IPS-15b (cell line): ENCODE measurements around the gene CALML6.
A peak's percentile ranks its signal among the peaks of the same experiment; 100 is the strongest.

Experiments
- H3K27me3 ChIP-seq: one replicate; pipeline ENCODE4 v1.6.1; 2013; ENCODE audit warnings: low read length; ENCODE audit not compliant: control insufficient read depth, insufficient read depth
- H3K36me3 ChIP-seq: one replicate; pipeline ENCODE4 v1.6.1; 2013; ENCODE audit warnings: low read length; ENCODE audit not compliant: control insufficient read depth, insufficient read depth
- H3K4me1 ChIP-seq: one replicate; pipeline ENCODE4 v1.6.1; 2013; ENCODE audit warnings: mild to moderate bottlenecking, low read length; ENCODE audit not compliant: control insufficient read depth, insufficient read depth
- H3K4me3 ChIP-seq: one replicate; pipeline ENCODE4 v1.5.1; 2013; ENCODE audit warnings: low read depth, low read length
- H3K9ac ChIP-seq: one replicate; pipeline ENCODE4 v1.6.1; 2013; ENCODE audit warnings: low read depth, mild to moderate bottlenecking, low read length
- H3K9me3 ChIP-seq: one replicate; pipeline ENCODE4 v1.6.1; 2013; ENCODE audit warnings: mild to moderate bottlenecking, low read length; ENCODE audit not compliant: control insufficient read depth, insufficient read depth

Gene CALML6

GRCh38 chr1:1946540-1946939 is 31.5 kb downstream of the CALML6 start:
- Histone ChIP-seq H3K9ac (no peak overlapping the region), H3K4me3 (no peak overlapping the region), H3K4me1 (no peaks in the 10 kb centered on the region), H3K27me3 (no peaks in the 10 kb centered on the region), H3K9me3 (no peaks in the 10 kb centered on the region), H3K36me3 (no peaks in the 10 kb centered on the region)

- Histone ChIP-seq H3K9me3 (no peaks in the 10 kb centered on the region), H3K27me3 (no peaks in the 10 kb centered on the region), H3K4me1 (no peaks in the 10 kb centered on the region), H3K9ac (no peak overlapping the region), H3K36me3 (no peaks in the 10 kb centered on the region), H3K4me3 (no peak overlapping the region)
Measured at GRCh38 chr1:1947493-1947892, 32.4 kb downstream of the CALML6 start.

- Histone ChIP-seq H3K9ac (no peak overlapping the region), H3K4me3 (no peak overlapping the region), H3K36me3 (no peaks in the 10 kb centered on the region), H3K4me1 (no peaks in the 10 kb centered on the region), H3K9me3 (no peaks in the 10 kb centered on the region), H3K27me3 (no peaks in the 10 kb centered on the region)
Measured at GRCh38 chr1:1948783-1949182, 33.7 kb downstream of the CALML6 start.

- no peak overlapping the region for H3K4me3 ChIP-seq
- H3K36me3 ChIP-seq: no peaks in the 10 kb centered on the region
- no peaks in the 10 kb centered on the region for H3K9me3 ChIP-seq
- no peaks in the 10 kb centered on the region for H3K4me1 ChIP-seq
- H3K27me3 ChIP-seq: no peaks in the 10 kb centered on the region
- H3K9ac ChIP-seq: no peak overlapping the region
Measured at GRCh38 chr1:1950940-1951339, 35.9 kb downstream of the CALML6 start.

- no peaks in the 10 kb centered on the region for H3K27me3 ChIP-seq
- H3K9me3 ChIP-seq: no peaks in the 10 kb centered on the region
Measured at GRCh38 chr1:1954015-1954414, 39.0 kb downstream of the CALML6 start.

GRCh38 chr1:1954831-1955441 is 39.9 kb downstream of the CALML6 start:
- Histone ChIP-seq H3K4me1 (no peaks in the 10 kb centered on the region), H3K9me3 (no peaks in the 10 kb centered on the region), H3K4me3 (no peak overlapping the region), H3K36me3 (no peaks in the 10 kb centered on the region), H3K27me3 (no peaks in the 10 kb centered on the region), H3K9ac (no peak overlapping the region)

More at GRCh38 chr1:1954015-1954414, 39.0 kb downstream of the CALML6 start:
- Histone ChIP-seq H3K9ac (no peak overlapping the region), H3K4me1 (no peaks in the 10 kb centered on the region), H3K36me3 (no peaks in the 10 kb centered on the region), H3K4me3 (no peak overlapping the region)

- Histone ChIP-seq H3K9ac (no peak overlapping the region), H3K4me1 (peaks cover 2% of the 10 kb centered on the region), H3K4me3 (no peak overlapping the region), H3K36me3 (no peaks in the 10 kb centered on the region), H3K9me3 (no peaks in the 10 kb centered on the region), H3K27me3 (no peaks in the 10 kb centered on the region)
Measured at GRCh38 chr1:1955621-1956094, 40.6 kb downstream of the CALML6 start.

- Histone ChIP-seq H3K4me3 (no peak overlapping the region), H3K9me3 (no peaks in the 10 kb centered on the region), H3K4me1 (peaks cover 2% of the 10 kb centered on the region), H3K27me3 (no peaks in the 10 kb centered on the region), H3K9ac (no peak overlapping the region), H3K36me3 (no peaks in the 10 kb centered on the region)
Measured at GRCh38 chr1:1956101-1956500, 41.0 kb downstream of the CALML6 start.

GRCh38 chr1:1956586-1957532 is 41.8 kb downstream of the CALML6 start:
- Histone ChIP-seq H3K4me1 (peaks cover 6% of the 10 kb centered on the region), H3K9ac (no peak overlapping the region), H3K36me3 (no peaks in the 10 kb centered on the region), H3K27me3 (no peaks in the 10 kb centered on the region), H3K9me3 (no peaks in the 10 kb centered on the region), H3K4me3 (no peak overlapping the region)

- peaks cover 6% of the 10 kb centered on the region for H3K4me1 ChIP-seq
- H3K36me3 ChIP-seq: no peaks in the 10 kb centered on the region
- no peaks in the 10 kb centered on the region for H3K9me3 ChIP-seq
- no peaks in the 10 kb centered on the region for H3K27me3 ChIP-seq
- no peak overlapping the region for H3K4me3 ChIP-seq
- no peak overlapping the region for H3K9ac ChIP-seq
Measured at GRCh38 chr1:1957533-1957961, 42.5 kb downstream of the CALML6 start.

GRCh38 chr1:1958071-1958541 is 43.0 kb downstream of the CALML6 start:
- peaks cover 6% of the 10 kb centered on the region for H3K4me1 ChIP-seq
- H3K27me3 ChIP-seq: no peaks in the 10 kb centered on the region
- H3K9ac ChIP-seq: no peak overlapping the region
- H3K4me3 ChIP-seq: no peak overlapping the region
- no peaks in the 10 kb centered on the region for H3K9me3 ChIP-seq
- no peaks in the 10 kb centered on the region for H3K36me3 ChIP-seq

- Histone ChIP-seq H3K9ac (no peak overlapping the region), H3K9me3 (no peaks in the 10 kb centered on the region), H3K4me3 (peak overlapping the region; percentile 45), H3K4me1 (peaks cover 6% of the 10 kb centered on the region), H3K27me3 (no peaks in the 10 kb centered on the region), H3K36me3 (no peaks in the 10 kb centered on the region)
Measured at GRCh38 chr1:1959459-1959839, 44.4 kb downstream of the CALML6 start.
